ENCODE measurements around the gene MICAL2. TPM values are rescaled to one million over a fixed set of nuclear protein-coding genes. Genes with fewer than 3 reads are reported as not detected.

Gene MICAL2
- total RNA-seq, 4 donors from 2014 or later = 109 to 197 (median 183) TPM

DNA sequence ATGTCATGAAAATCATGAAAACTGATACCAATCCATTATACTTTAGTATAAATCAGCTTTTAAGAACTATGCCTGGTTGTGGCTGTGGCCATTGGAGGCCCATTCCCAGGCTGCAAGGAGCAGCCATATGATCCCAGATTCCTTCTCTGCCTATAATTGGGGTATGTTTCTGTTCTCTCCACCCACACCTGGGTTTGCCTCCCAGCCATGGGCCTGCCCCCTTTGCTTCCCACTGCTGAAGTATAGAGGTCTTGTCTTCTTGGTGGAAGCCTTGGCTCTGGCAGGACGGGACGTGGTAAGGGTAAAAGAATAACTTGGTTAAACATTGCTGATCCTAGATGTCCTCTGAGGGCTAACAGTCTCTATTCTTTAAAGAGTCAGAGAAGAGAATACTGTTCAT is 2.4 kb downstream of the MICAL2 start:
- Histone ChIP-seq H3K27ac (peak overlapping the region in 2 of 4 donors; percentile 89 to 96), H3K9me3 (no peaks in the 10 kb centered on the region), H3K27me3 (no peaks in the 10 kb centered on the region), H3K4me3 (no peak overlapping the region), H3K36me3 (peaks cover 0 to under 1% (median 0%) of the 10 kb centered on the region in 3 donors), H3K4me1 (peaks cover 0 to 45% (median 5%) of the 10 kb centered on the region in 4 donors)
- TF ChIP-seq, protein P1, sequence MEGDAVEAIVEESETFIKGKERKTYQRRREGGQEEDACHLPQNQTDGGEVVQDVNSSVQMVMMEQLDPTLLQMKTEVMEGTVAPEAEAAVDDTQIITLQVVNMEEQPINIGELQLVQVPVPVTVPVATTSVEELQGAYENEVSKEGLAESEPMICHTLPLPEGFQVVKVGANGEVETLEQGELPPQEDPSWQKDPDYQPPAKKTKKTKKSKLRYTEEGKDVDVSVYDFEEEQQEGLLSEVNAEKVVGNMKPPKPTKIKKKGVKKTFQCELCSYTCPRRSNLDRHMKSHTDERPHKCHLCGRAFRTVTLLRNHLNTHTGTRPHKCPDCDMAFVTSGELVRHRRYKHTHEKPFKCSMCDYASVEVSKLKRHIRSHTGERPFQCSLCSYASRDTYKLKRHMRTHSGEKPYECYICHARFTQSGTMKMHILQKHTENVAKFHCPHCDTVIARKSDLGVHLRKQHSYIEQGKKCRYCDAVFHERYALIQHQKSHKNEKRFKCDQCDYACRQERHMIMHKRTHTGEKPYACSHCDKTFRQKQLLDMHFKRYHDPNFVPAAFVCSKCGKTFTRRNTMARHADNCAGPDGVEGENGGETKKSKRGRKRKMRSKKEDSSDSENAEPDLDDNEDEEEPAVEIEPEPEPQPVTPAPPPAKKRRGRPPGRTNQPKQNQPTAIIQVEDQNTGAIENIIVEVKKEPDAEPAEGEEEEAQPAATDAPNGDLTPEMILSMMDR (IDR thresholded peaks at IDR 0.05) = no peak
- TF ChIP-seq POLR2A (IDR thresholded peaks at IDR 0.05) = no peak
- no peak for DNase-seq

DNA sequence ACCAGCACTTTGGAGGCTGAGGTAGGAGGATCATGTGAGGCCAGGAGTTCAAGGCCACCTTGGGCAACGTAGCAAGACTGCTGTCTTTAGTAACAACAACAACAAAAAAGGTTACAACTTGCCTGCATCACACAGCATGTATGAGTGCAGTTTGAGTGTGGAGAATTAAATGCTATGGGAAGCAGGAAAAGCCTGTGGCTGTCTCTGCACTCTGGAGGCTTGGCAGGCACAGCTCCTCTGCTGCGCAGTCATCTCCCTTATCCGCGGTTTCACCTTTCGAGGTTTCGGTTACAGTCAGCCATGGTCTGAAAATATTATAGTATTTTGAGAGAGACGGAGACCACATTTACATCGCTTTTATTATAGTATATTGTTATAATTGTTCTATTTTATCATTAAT is 2.9 kb downstream of the MICAL2 start:
- H3K27ac ChIP-seq = peak overlapping the region in 2 of 4 donors; percentile 89 to 96
- no peaks in the 10 kb centered on the region for H3K9me3 ChIP-seq
- H3K27me3 ChIP-seq = no peaks in the 10 kb centered on the region
- DNase-seq = no peak
- H3K4me3 ChIP-seq = peak overlapping the region in 1 of 4 donors; percentile 12
- TF ChIP-seq, protein P1 (IDR thresholded peaks at IDR 0.05) = no peak
- TF ChIP-seq POLR2A (IDR thresholded peaks at IDR 0.05) = no peak
- peaks cover 0 to 6% (median 0%) of the 10 kb centered on the region in 3 donors for H3K36me3 ChIP-seq
- H3K4me1 ChIP-seq = peaks cover 0 to 50% (median 5%) of the 10 kb centered on the region in 4 donors

DNA sequence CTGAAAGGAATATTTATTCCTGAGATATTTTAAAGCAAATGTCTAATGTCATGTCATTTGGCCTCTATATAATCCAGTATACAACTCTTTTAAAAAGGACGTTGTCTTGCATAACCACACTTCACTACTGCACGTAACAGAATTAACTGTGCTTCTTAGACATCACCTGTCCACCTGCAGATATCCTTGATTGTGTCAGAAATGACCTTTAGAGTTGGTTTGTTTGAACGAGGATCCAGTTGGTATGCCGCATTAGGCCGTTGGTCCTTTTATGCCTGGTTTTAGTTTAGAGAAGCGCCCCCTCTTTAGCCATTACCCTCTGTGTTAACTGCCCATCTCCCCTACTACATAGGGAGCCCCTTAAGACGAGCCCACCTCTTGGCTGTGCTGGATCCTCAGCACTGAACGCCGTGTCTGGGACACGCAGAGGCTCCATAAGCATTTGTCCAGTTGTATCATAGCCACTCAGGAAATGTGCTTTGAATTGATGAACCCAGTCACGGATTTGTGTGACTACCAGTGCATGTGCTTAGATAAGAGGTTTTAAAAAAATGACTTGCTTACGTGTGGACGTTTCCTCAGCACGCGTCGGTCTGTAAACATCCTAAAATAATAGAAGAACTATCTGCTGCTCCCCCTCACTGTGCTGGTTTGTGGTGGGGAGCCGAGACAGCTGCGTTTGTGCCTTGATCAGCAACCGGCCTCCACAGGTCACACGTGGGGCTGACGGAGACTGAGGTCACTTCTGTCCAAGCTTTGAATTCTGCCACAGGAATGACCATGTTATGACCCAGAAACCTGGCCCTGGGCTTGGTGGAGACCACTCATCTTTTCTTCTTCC is 4.0 kb downstream of the MICAL2 start:
- Histone ChIP-seq H3K4me1 (peaks cover 0 to 59% (median 5%) of the 10 kb centered on the region in 4 donors), H3K27ac (peak overlapping the region in 2 of 4 donors; percentile 32 to 89), H3K27me3 (no peaks in the 10 kb centered on the region), H3K36me3 (peaks cover 0 to 6% (median 0%) of the 10 kb centered on the region in 3 donors), H3K4me3 (peak overlapping the region in 1 of 4 donors; percentile 12), H3K9me3 (no peaks in the 10 kb centered on the region)
- TF ChIP-seq, protein P1 (IDR thresholded peaks at IDR 0.05) = no peak
- TF ChIP-seq POLR2A (IDR thresholded peaks at IDR 0.05) = no peak
- DNase-seq = peak in 1 of 3 donors; percentile 62

DNA sequence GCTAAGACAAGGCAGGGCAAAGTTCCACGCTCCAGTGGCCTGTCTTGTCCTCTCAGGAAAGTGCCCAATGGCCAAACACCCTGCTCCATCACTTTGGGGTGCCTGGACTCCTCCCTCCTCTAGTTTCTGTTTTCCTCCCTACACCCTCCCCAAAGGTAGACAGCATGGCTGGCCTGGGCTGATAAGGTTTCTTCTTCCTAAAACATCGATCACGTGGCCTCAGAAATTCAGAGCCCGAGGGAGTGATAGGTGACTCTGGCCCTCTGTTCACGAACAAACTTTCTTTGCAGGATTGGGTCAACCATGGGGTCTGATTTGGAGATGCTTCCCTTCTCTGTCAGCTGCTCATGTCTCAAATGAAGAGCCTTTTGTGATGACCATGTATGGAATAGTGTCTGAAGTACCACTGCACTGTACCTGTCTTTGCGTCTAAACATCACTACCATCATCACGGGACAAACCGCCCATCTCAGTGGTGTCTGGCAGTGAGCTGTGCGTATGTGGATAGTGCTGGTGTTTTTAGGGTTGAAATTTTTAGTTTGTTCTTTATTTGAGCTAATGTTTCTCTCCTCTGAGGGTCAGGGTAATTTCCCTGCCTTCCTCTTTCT is 6.1 kb downstream of the MICAL2 start:
- Histone ChIP-seq H3K36me3 (peaks cover 0 to 8% (median 0%) of the 10 kb centered on the region in 3 donors), H3K27ac (peak overlapping the region in 2 of 4 donors; percentile 66 to 77), H3K27me3 (no peaks in the 10 kb centered on the region), H3K9me3 (no peaks in the 10 kb centered on the region), H3K4me3 (no peak overlapping the region), H3K4me1 (peaks cover 0 to 67% (median under 1%) of the 10 kb centered on the region in 4 donors)
- no peak for DNase-seq
- TF ChIP-seq, protein P1 (IDR thresholded peaks at IDR 0.05) = no peak
- TF ChIP-seq POLR2A (IDR thresholded peaks at IDR 0.05) = no peak

DNA sequence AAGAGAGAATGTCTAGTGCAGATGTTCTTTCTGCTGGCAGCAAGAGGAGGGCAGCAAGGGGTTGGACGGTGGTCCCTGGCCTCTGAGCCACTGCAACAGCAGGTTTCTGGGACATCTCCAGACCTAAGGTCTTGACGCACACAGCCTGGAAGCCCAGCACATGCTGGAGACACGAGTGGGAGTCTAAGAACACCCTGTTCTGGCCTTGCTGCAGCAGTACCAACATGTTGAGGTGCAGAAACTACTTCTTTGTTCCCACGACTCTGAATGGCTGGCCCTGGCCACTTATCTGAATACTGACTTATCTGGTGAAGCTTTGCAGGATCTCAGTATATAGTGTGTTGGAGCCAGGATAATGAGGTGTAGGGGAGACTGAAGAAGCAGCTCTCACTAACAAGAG is 6.8 kb downstream of the MICAL2 start:
- no peak overlapping the region for H3K4me3 ChIP-seq
- no peak for DNase-seq
- peaks cover 0 to 12% (median 0%) of the 10 kb centered on the region in 3 donors for H3K36me3 ChIP-seq
- H3K9me3 ChIP-seq = no peaks in the 10 kb centered on the region
- peak overlapping the region in 2 of 4 donors; percentile 66 to 77 for H3K27ac ChIP-seq
- no peak for TF ChIP-seq POLR2A (IDR thresholded peaks at IDR 0.05)
- TF ChIP-seq, protein P1 (IDR thresholded peaks at IDR 0.05) = no peak
- H3K27me3 ChIP-seq = no peaks in the 10 kb centered on the region
- H3K4me1 ChIP-seq = peaks cover 0 to 63% (median 0%) of the 10 kb centered on the region in 4 donors
